RWPE1 (cell line): ENCODE results near the gene LDLRAP1.

Experiments used
- CTCF ChIA-PET: fragments of 350-600 bp; sonication (Branson Sonifier 250); formaldehyde crosslinking; extraction: SDS; loops from one replicate; lab custom pipeline; 2021; lab: Yijun Ruan, JAX
- POLR2A ChIA-PET: fragments of 400-600 bp; formaldehyde crosslinking; extraction: SDS; loops from one replicate; lab custom pipeline; 2020; ENCODE audit warnings: antibody characterized with exemption; ENCODE audit not compliant: low non-redundant PET; lab: Yijun Ruan, JAX
- DNase-seq: peaks from one replicate; pipeline ENCODE4 v3.0.0; 2012; ENCODE audit warnings: low spot score
- H3K27ac ChIP-seq: fragments of 450-650 bp; 2 replicates; pipeline ENCODE4 v1.5.1; 2017
- TF ChIP-seq, protein P1 (sequence below): fragments of 450-650 bp; conservative IDR thresholded peaks from 2 replicates; pipeline ENCODE4 v1.5.1; 2017; ENCODE audit warnings: low read depth, mild to moderate bottlenecking

The LDLRAP1 gene, protein sequence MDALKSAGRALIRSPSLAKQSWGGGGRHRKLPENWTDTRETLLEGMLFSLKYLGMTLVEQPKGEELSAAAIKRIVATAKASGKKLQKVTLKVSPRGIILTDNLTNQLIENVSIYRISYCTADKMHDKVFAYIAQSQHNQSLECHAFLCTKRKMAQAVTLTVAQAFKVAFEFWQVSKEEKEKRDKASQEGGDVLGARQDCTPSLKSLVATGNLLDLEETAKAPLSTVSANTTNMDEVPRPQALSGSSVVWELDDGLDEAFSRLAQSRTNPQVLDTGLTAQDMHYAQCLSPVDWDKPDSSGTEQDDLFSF

DNA sequence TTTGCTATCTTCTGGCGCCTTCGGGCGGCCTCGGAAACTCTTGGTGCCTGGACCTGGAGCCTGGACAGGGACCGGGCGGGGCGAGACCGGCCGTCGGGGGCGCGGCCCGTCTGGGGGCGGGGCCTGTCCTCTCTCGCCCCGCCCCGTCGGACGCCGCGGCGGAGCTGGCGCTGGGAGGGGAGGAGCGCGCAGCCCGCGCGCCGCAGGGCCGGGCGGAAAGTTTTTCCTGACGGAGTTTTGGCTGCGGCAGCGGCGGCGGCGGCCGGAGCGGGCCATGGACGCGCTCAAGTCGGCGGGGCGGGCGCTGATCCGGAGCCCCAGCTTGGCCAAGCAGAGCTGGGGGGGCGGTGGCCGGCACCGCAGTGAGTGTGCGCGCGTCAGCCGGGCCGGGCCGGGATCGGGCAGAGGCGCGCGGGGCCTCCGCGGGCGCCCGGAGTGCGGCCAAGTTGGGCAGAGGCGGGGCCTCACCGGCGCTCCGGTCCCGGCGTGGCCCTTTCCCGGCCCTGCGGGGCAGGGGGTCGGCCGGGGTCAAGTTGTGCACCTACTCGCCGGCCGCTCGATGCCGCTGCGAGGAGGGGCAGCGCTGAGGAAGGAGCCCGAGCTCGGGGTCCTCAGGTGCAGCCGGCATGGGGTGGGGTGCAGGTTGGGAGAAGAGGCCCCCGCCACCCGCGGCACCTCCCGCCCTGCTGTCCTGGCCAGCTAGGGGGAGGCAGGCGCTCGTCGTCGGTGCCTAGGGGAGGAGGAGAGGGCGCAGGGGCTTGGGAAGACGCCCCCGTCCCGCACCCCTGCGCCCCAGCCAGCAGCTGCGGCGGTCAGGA is at the start of gene LDLRAP1:
TSS of gene LDLRAP1 (plus strand) at position 182 of the 818 bp plus-strand sequence. CDS start at position 275, 93 bp downstream.
- ChIA-PET CTCF (interaction anchor here (0.7 kb wide), 1 partner anchor 11 kb away, joined by 4 read pairs; no protein-coding TSS in a partner anchor), POLR2A (interaction anchor here (0.7 kb wide), 1 partner anchor 21 kb away, joined by 4 read pairs; no protein-coding TSS in a partner anchor)
- peak within 1 kb of the TSS; percentile 75 for H3K27ac ChIP-seq
- DNase-seq, result peak; percentile 88
- TF ChIP-seq, protein P1, sequence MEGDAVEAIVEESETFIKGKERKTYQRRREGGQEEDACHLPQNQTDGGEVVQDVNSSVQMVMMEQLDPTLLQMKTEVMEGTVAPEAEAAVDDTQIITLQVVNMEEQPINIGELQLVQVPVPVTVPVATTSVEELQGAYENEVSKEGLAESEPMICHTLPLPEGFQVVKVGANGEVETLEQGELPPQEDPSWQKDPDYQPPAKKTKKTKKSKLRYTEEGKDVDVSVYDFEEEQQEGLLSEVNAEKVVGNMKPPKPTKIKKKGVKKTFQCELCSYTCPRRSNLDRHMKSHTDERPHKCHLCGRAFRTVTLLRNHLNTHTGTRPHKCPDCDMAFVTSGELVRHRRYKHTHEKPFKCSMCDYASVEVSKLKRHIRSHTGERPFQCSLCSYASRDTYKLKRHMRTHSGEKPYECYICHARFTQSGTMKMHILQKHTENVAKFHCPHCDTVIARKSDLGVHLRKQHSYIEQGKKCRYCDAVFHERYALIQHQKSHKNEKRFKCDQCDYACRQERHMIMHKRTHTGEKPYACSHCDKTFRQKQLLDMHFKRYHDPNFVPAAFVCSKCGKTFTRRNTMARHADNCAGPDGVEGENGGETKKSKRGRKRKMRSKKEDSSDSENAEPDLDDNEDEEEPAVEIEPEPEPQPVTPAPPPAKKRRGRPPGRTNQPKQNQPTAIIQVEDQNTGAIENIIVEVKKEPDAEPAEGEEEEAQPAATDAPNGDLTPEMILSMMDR, result no peak

DNA sequence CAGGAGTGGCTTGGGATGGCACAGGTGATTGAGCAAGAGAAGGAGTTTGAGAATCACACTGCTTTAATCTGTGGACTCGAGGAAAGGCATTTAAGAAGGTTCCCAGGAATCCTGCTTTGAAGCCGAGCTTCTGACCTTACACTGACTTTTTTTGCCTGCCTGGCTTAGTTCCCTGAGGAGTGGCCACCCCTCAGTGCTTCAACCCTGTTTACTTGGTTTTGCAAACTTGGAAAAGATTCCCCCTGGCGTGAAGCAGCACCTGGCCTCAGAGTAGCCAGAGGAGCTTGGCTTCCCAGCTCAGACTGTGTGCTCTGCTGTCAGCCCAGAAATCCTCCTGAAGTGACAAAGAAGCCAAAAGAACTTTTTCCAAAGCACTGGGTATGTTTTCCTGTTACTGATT is 48.5 kb upstream of the LDLRAP1 start:
- no peak overlapping the region for H3K27ac ChIP-seq
- TF ChIP-seq, protein P1, result no peak
- POLR2A ChIA-PET, result no interaction called here
- CTCF ChIA-PET, result no interaction called here
- DNase-seq, result no peak

DNA sequence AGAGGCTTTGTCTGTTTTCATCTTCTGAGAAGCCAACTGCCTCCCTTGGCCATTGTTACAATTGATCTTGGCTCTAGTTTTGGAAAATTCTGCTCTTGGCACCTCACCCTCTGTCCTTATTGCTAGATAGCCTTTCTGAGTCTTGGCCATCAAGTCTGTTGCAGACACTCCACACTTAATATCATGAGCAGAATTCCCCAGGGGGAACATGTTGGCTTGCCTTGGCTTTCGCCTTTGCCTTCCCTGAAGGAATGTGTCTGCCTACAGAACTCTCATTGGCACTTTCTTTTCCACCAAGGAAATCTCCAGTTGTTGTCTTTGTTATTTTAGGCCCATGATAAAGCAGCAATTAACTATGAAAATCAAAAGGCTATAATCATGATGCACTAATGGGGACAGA is 42.7 kb upstream of the LDLRAP1 start:
- CTCF ChIA-PET, result interaction anchor here (0.6 to 0.7 kb wide), 2 partner anchors 144 to 821 kb away, joined by 3 to 6 read pairs; no protein-coding TSS in a partner anchor
- TF ChIP-seq, protein P1, result no peak
- POLR2A ChIA-PET, result no interaction called here
- no peak overlapping the region for H3K27ac ChIP-seq
- DNase-seq, result no peak

DNA sequence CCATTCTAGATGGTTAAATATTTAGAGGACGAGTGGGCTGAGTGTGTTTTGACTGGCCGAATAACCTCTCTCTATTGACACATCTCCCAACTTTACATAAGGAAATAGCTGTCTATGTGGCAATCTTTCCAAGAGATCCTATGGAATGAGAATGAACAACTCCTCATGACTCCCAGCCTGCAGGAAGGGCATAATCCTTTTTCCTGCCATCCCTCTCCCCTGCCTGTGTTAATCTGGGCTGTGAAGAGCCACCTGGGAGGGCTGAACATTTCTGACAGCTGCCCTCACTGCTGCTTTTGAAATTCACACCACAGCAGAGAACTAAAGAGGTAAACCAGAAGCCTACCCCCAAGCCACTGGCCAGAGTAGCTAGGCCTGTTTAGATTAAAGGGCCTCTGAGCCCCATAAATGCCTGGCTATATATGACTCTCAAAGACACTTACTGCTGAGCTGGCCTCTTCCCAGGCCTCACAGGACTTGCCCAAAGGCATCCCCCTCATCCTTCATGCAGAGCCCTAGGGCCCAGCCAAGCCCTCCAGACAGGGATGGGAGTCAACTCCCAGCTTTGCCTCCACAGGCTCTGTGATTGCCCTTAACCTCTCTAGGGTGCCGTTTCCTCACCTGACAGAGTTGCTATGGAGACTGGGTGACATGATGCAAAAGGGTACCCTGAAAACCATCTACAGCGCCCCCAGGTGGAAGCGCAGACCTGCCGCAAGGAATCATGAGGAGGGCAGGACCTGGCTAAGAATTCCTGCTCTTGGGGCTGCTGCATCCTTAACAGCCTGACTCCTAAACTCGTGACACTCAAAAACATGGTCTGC is 42.0 kb upstream of the LDLRAP1 start:
- ChIA-PET POLR2A (no interaction called here), CTCF (interaction anchor here (0.6 to 1.2 kb wide), 6 partner anchors 14 to 820 kb away, joined by 3 to 6 read pairs (median 3); no protein-coding TSS in a partner anchor)
- H3K27ac ChIP-seq, result peak overlapping the region; percentile 49
- TF ChIP-seq, protein P1, result no peak
- DNase-seq, result no peak

DNA sequence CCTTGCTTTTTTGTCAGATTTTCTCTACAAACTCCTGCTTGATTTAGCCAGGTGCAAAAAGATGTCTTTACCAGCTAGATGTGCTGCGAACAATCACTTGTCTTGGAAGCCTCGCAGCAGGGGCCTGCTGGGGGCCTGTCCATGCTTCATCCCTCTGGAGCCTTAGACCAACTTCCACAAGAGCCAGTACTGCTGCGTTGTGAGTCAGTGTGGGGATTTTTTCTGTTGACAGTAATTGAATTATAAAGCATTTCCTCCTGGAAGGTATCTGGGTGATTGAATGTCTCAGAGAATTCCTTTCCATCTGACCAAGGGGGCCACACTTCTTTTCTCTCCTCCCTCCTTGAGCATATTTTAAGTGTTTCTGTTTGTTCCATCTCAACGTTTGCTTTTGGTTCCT is 40.4 kb upstream of the LDLRAP1 start:
- H3K27ac ChIP-seq, result no peak overlapping the region
- TF ChIP-seq, protein P1, result no peak
- DNase-seq, result no peak
- ChIA-PET CTCF (interaction anchor here (0.7 to 1.2 kb wide), 3 partner anchors 11 to 314 kb away, joined by 3 to 4 read pairs (median 4); no protein-coding TSS in a partner anchor), POLR2A (interaction anchor here (0.9 kb wide), 1 partner anchor 10 kb away, joined by 3 read pairs; no protein-coding TSS in a partner anchor)
